ENCODE data around the gene MTX1. TPM values are rescaled to one million over a fixed set of nuclear protein-coding genes. Genes with fewer than 3 reads are reported as not detected.

Gene MTX1
- polyA plus RNA-seq, 1 experiment = 72.7 TPM

DNA sequence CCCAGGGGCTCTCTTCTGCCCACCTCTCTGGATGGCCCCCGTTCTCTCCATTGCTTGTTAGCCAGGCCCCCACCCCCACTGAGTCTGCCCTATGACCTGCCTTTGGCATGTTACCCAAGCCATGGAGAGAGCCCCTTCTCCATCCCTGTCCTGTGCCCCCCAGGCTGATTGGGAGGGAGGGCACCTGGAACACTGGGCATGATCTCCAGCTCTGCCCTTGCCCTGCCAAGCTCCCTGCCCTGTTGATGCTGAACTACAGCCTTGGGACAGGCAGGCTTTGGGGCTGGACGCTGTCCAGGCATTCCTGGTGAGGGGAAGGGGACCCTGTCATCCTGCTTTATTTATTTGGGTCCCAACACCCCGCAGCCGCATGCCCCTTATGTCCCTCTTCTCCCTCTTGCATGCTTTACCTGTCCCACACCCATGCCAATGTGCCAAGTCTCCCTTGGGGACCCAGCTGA, 24.1 kb upstream of the MTX1 start:
- no peaks in the 10 kb centered on the region for H3K27me3 ChIP-seq (ENCODE audit: control insufficient read depth, insufficient read depth, low read length)
- no peak for TF ChIP-seq CTCF (IDR thresholded peaks at IDR 0.05; ENCODE audit: insufficient read depth, low read depth, low read length)
- no peak overlapping the region for H3K4me3 ChIP-seq (ENCODE audit: low read depth, low read length)
- POLR2A ChIA-PET = no interaction called here
- no peak for DNase-seq (ENCODE audit: low read depth)
- CTCF ChIA-PET = interaction anchor here (0.7 to 5.2 kb wide), 4 partner anchors 9 to 93 kb away, joined by 3 to 32 read pairs (median 8); no protein-coding TSS in a partner anchor
- peaks cover 5% of the 10 kb centered on the region for H3K36me3 ChIP-seq (ENCODE audit: control insufficient read depth, insufficient read depth, low read length)

DNA sequence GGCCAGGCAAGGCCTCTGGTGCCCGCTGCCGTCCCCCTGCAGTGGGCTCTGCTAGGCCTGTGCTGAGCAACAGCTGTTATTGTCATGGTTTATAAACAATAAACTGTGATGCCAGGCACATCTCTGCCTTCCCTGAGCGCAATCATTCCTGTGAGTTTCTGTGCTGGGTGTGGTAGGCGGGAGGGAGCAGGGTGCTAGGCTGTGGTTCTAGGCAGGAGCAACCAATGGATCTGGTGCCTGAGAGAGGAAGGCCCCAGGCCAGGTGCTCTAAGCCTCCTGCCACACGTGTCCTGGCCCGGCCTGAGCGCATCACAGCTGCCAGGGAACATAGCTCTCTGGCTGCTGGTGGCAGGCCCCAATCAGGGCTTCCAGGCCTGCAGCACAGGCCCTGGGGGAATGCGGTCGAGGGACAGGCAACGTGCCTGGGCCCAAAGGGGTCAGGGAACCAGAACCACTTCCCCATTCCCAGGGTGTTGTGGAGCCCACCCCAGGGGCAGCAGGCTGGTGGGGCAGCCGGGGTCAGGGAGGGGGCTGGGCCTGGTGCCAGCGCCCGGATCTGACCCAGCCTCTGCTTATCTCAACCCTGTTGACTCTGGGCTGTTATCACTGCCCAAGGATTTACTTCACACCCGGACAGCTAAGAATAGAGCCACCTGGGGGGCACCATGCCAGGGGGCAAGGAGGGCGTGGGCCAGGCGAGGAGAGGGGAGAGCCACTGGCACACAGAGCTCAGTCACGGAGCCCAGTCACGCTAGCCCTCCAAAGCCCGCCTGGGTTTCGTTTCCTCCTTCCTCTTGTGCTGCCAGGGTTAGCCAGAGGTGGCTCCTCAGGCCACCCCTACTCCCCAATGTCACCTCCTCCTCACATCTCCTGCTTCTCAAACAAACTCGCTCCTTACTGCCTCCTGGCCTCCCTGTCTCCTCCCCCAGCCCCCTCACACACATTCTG, 23.4 kb upstream of the MTX1 start:
- TF ChIP-seq CTCF (IDR thresholded peaks at IDR 0.05; ENCODE audit: insufficient read depth, low read depth, low read length) = no peak
- Histone ChIP-seq H3K36me3 (ENCODE audit: control insufficient read depth, insufficient read depth, low read length) (peaks cover 2% of the 10 kb centered on the region; the same call in 1 of the 2 replicates), H3K4me3 (ENCODE audit: low read depth, low read length) (no peak overlapping the region), H3K27me3 (ENCODE audit: control insufficient read depth, insufficient read depth, low read length) (no peaks in the 10 kb centered on the region)
- POLR2A ChIA-PET = no interaction called here
- no peak for DNase-seq (ENCODE audit: low read depth)
- CTCF ChIA-PET = interaction anchor here (0.9 to 5.2 kb wide), 4 partner anchors 8 to 18 kb away, joined by 3 to 32 read pairs (median 8); partner anchors contain the start of gene KRTCAP2

DNA sequence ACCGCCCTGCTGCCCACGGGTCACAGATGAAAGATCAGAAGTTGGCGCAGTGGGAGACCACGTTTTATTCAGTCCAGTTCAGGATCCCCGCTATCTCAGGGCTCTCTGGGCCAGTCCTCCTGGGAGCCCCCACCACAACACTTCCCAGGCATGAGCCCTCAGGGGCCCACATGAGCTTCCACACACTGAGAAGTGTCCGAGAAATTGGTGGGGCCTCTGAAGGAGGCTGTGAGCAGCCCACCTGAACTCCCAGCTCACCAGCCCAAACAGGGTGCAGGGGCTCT, 22.8 kb upstream of the MTX1 start:
- Histone ChIP-seq H3K27me3 (ENCODE audit: control insufficient read depth, insufficient read depth, low read length) (no peaks in the 10 kb centered on the region), H3K4me3 (ENCODE audit: low read depth, low read length) (no peak overlapping the region), H3K36me3 (ENCODE audit: control insufficient read depth, insufficient read depth, low read length) (peaks cover 2% of the 10 kb centered on the region; the same call in 1 of the 2 replicates)
- ChIA-PET POLR2A (no interaction called here), CTCF (interaction anchor here (0.9 to 5.2 kb wide), 2 partner anchors 10 to 13 kb away, joined by 3 to 32 read pairs; partner anchors contain the start of gene KRTCAP2)
- DNase-seq (ENCODE audit: low read depth) = no peak
- no peak for TF ChIP-seq CTCF (IDR thresholded peaks at IDR 0.05; ENCODE audit: insufficient read depth, low read depth, low read length)

DNA sequence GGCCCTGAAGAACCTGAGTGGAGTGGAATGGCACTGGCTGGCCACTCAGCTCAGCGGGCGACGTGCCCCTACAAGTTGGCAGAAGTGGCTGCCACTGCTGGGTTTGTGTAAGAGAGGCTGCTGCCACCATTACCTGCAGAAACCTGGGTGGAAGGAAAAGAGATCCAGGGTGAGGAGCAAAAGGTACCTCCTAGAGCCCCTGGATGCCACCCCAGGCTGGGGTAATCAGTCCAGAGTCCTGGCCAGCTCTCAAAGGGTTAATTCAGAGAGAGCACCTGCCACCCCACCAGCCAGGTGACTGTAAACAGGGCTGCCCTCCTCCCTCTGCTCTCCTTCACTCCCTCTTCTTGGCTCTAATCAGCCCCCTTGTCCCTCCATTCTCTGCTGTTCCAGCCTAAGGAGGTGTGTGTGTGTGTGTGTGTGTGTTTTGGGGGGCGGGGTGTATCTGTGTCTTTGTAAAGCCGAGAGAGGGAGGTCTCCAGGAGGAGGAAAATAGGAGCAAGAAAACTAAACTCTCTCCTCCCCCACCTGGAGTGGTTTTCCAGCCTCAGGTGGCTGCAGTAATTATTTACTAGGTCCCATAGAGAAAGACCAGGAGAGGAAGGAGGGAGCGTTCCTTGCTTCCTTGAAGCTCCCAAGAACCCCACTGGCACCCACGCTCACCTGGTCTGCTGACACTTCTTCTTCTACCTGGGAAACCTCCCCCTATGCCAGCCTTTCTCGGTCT, 22.3 kb upstream of the MTX1 start:
- POLR2A ChIA-PET = no interaction called here
- no peaks in the 10 kb centered on the region for H3K27me3 ChIP-seq (ENCODE audit: control insufficient read depth, insufficient read depth, low read length)
- DNase-seq (ENCODE audit: low read depth) = no peak
- CTCF ChIA-PET = interaction anchor here (0.9 to 5.2 kb wide), 2 partner anchors 10 to 13 kb away, joined by 3 to 32 read pairs; partner anchors contain the start of gene KRTCAP2
- no peak for TF ChIP-seq CTCF (IDR thresholded peaks at IDR 0.05; ENCODE audit: insufficient read depth, low read depth, low read length)
- H3K4me3 ChIP-seq (ENCODE audit: low read depth, low read length) = no peak overlapping the region
- H3K36me3 ChIP-seq (ENCODE audit: control insufficient read depth, insufficient read depth, low read length) = peaks cover 2% of the 10 kb centered on the region; the same call in 1 of the 2 replicates
